ENCODE data around the gene SOCS4. TPM values are rescaled to one million over a fixed set of nuclear protein-coding genes. Genes with fewer than 3 reads are reported as not detected.
"Not testable (repeated sequence)": the region's sequence is repeated elsewhere in the genome, so short reads cannot be mapped to it uniquely, and the experiment has no call there.

SOCS4 gene
- total RNA-seq, 4 donors from 2014 or later: 25.4 to 45.0 (median 37.9) TPM

DNA sequence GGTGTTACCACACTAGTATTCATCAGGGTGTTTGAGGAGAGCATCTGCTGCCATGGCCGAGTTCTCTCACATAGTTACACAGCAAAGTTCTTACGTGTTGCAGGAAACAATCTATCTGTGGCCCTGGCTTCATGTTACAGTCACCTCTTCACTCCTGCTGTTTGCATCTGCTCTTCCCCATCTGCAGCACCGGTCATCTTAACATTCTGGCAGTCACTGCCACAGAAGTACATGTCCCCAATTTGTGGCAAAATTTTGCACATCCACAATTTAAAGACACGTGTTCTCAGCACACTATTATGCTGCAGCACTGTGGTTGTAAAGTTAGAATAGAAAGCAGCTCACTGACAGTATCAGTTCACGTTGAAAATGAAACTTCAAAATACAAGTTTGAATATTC, 47.6 kb downstream of the SOCS4 start:
- 11 to 14% methylated on average over 4 to 5 of the region's 5 CpGs for WGBS, 2 donors (ENCODE audit: low coverage in 1 of 2)

DNA sequence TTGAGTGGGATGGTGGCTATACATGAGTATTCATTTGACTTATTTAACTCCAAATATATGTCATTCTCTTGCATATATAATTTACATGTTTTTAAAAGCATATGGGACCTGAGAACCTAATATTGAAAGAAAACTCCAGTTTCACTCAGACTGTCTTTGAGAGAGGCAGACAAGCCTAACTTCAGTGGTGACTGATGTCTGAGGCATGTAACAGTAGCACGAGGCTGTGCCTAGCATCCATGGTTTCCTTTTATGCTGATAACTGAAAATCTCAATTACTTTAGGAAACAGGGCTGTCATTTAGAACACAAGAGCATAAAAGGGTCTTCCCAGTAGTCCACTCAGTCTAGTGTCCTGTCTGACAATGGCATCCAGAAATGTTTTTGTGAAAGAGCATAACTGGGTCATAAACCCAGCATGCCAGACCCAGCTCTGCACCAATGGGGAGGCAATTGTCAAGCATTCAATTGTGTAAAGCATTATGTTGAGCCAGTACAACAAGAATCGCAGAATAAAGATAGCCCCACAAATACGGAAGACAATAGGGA, 48.7 kb downstream of the SOCS4 start:
- TF ChIP-seq POLR2A (IDR thresholded peaks at IDR 0.05) (no peak), POLR2AphosphoS5 (IDR thresholded peaks at IDR 0.05) (no peak), EP300 (IDR thresholded peaks at IDR 0.05) (no peak)
- TF ChIP-seq, protein P1, sequence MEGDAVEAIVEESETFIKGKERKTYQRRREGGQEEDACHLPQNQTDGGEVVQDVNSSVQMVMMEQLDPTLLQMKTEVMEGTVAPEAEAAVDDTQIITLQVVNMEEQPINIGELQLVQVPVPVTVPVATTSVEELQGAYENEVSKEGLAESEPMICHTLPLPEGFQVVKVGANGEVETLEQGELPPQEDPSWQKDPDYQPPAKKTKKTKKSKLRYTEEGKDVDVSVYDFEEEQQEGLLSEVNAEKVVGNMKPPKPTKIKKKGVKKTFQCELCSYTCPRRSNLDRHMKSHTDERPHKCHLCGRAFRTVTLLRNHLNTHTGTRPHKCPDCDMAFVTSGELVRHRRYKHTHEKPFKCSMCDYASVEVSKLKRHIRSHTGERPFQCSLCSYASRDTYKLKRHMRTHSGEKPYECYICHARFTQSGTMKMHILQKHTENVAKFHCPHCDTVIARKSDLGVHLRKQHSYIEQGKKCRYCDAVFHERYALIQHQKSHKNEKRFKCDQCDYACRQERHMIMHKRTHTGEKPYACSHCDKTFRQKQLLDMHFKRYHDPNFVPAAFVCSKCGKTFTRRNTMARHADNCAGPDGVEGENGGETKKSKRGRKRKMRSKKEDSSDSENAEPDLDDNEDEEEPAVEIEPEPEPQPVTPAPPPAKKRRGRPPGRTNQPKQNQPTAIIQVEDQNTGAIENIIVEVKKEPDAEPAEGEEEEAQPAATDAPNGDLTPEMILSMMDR (IDR thresholded peaks at IDR 0.05): no peak
- 62 to 72% methylated on average over 3 of the region's 3 CpGs for WGBS, 2 donors (ENCODE audit: low coverage in 1 of 2)
- Histone ChIP-seq H3K27ac (no peak overlapping the region), H3K4me1 (peaks cover 5 to 43% (median 6%) of the 10 kb centered on the region in 3 donors), H3K27me3 (no peaks in the 10 kb centered on the region), H3K9me3 (no peaks in the 10 kb centered on the region), H3K4me3 (no peak overlapping the region), H3K36me3 (no peaks in the 10 kb centered on the region)
- no peak for ATAC-seq

More for the DNA sequence above, 47.6 kb downstream of the SOCS4 start:
- H3K27me3 ChIP-seq: no peaks in the 10 kb centered on the region
- H3K27ac ChIP-seq: peak overlapping the region in 3 of 4 donors; percentile 14 to 39 (median 15)
- H3K36me3 ChIP-seq: no peaks in the 10 kb centered on the region
- no peaks in the 10 kb centered on the region for H3K9me3 ChIP-seq
- H3K4me3 ChIP-seq: no peak overlapping the region
- ATAC-seq: no peak
- peaks cover 5 to 47% (median 6%) of the 10 kb centered on the region in 3 donors for H3K4me1 ChIP-seq
- no peak for TF ChIP-seq POLR2A (IDR thresholded peaks at IDR 0.05)
- TF ChIP-seq, protein P1 (IDR thresholded peaks at IDR 0.05): no peak

DNA sequence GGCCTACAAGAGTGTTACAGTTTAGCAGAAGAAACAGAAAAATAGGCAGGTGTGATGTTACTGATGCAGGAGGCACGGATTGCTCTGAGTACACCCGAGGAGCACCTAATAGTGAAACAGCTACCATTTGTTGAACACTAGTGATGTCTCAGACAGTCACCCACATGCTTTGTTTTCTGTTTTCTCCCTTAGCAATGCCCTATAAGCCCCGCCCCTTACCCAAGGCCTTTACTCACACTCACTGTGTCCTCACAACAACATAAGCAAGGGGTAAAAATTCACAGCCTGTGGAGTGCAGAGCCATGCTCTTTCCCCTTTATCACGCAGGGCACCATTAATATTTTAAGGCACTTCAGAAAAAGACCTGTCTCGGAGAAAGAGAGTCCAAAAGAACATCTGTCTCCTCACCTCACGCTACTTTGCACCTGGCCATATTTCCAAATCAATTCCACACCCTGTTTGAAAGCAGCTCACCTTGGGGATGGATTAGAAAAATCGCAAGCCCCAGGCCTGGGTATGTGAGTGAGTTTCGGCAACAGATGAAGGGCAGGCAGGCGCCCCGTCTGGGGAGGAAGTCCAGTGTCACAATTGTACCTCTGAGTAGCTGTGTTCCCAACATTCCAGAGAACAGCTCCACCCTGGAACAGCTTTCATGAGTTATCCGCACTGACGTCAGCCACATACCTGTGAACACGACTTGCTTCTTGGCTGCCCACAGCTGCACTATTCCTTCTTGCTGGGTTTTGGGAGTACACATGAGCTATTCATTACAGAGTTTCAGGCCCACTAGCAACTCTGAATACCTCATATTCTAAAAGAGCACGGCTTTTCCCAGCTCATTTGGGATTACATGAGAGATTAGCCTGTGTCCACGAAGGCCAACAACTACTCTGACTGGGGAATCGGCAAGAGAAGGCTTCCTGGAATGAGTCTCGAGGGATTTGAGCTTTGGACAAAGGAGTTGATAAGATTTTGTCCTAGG, 50.4 kb downstream of the SOCS4 start:
- 74 to 87% methylated on average over 9 to 15 of the region's 17 CpGs for WGBS, 2 donors (ENCODE audit: low coverage in 1 of 2)
- Histone ChIP-seq H3K36me3 (no peaks in the 10 kb centered on the region), H3K4me3 (no peak overlapping the region), H3K27ac (no peak overlapping the region), H3K9me3 (no peaks in the 10 kb centered on the region), H3K4me1 (peaks cover 3 to 26% (median 6%) of the 10 kb centered on the region in 3 donors), H3K27me3 (no peaks in the 10 kb centered on the region)
- ATAC-seq: no peak
- TF ChIP-seq POLR2AphosphoS5 (IDR thresholded peaks at IDR 0.05): no peak
- TF ChIP-seq, protein P1 (IDR thresholded peaks at IDR 0.05): no peak
- TF ChIP-seq EP300 (IDR thresholded peaks at IDR 0.05): no peak
- no peak for TF ChIP-seq POLR2A (IDR thresholded peaks at IDR 0.05)

DNA sequence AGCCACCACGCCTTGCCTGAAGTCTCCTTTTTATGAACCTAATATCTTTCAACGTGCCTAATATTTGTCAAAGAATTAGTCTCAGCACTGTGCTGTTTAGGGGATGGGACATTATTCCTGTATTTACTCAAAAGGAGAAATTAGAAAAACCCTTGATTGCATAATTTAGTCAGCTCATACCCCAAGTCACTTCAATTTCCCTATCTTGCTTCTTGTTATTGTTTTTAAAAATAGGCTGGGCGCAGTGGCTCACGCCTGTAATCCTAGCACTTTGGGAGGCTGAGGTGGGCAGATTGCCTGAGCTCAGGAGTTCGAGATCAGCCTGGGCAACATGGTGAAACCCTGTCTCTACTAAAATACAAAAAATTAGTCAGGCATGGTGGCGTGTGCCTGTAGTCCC, 52.9 kb downstream of the SOCS4 start:
- not testable (repeated sequence) for ATAC-seq, H3K36me3 ChIP-seq, H3K27me3 ChIP-seq, H3K4me1 ChIP-seq, H3K4me3 ChIP-seq, H3K9me3 ChIP-seq, H3K27ac ChIP-seq
- 89 to 94% methylated on average over 3 to 6 of the region's 6 CpGs for WGBS, 2 donors (ENCODE audit: low coverage in 1 of 2)

DNA sequence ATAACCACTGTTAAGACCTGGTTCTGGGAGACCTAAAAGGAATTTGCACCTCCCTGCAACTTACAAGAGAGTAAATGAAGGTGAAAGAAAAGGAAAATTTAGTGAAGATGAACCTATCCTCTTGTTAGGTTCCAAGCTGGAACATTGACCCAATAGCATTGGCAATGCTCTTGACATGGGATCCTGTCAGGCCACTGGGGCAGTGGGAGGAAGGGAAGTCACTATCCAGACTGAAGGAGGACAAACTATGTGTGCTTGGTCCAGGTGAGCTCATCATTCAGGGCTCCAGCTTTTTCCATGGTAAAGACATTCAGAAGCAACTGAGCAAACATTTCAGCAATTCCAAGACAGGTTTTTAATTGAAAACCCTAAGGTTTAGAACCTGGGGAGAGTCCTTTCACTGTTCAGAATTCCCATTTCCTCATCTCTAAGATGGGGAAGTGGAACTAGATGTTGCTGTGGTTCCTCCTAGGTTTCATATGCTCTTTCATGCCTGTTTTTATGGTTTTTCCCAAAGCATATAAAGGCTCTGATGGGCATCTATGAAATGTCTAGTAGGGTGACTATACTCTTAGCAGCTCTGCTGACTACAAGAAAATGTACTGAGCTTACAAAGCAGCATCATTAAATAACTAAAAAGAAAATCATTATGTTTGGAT, 57.5 kb downstream of the SOCS4 start:
- ATAC-seq: no peak
- TF ChIP-seq EP300 (IDR thresholded peaks at IDR 0.05) (no peak), POLR2A (IDR thresholded peaks at IDR 0.05) (no peak), POLR2AphosphoS5 (IDR thresholded peaks at IDR 0.05) (no peak)
- TF ChIP-seq, protein P1 (IDR thresholded peaks at IDR 0.05): no peak
- no peak overlapping the region for H3K27ac ChIP-seq
- H3K36me3 ChIP-seq: no peaks in the 10 kb centered on the region
- H3K27me3 ChIP-seq: no peaks in the 10 kb centered on the region
- H3K9me3 ChIP-seq: no peaks in the 10 kb centered on the region
- H3K4me1 ChIP-seq: peaks cover 0 to 4% (median 0%) of the 10 kb centered on the region in 3 donors
- H3K4me3 ChIP-seq: no peak overlapping the region
